SK-N-SH (cell line): Measurements from ENCODE around the gene RETSAT.

ENCODE experiments used
- ELF1 ChIP-seq: IDR thresholded peaks from 2 replicates; pipeline ENCODE4 v1.4.0; 2012
- EP300 ChIP-seq, 2 experiments: IDR thresholded peaks; 2 replicates each; pipeline versions ENCODE4 v1.4.0 to v1.6.1; 2012; ENCODE audit warnings: borderline replicate concordance in 1 of 2, low read depth in 1 of 2, low read length in 1 of 2
- FOXJ3 ChIP-seq: sonication (generic); formaldehyde crosslinking; IDR thresholded peaks from 2 replicates; pipeline ENCODE4 v1.5.1; 2020; ENCODE audit warnings: mild to moderate bottlenecking, missing genetic modification reagents
- GABPA ChIP-seq: IDR thresholded peaks from 2 replicates; pipeline ENCODE4 v1.4.0; 2012; ENCODE audit warnings: low read depth, mild to moderate bottlenecking
- RFX5 ChIP-seq: IDR thresholded peaks from 2 replicates; pipeline ENCODE4 v1.6.1; 2012; ENCODE audit warnings: mild to moderate bottlenecking, improper control_type of control experiment, low read length
- TF ChIP-seq, protein P1 (sequence below): fragments of 200-600 bp; sonication (generic); IDR thresholded peaks from 2 replicates; pipeline ENCODE4 v1.6.1; 2017; ENCODE audit warnings: antibody characterized with exemption, mild to moderate bottlenecking, moderate library complexity

DNA sequence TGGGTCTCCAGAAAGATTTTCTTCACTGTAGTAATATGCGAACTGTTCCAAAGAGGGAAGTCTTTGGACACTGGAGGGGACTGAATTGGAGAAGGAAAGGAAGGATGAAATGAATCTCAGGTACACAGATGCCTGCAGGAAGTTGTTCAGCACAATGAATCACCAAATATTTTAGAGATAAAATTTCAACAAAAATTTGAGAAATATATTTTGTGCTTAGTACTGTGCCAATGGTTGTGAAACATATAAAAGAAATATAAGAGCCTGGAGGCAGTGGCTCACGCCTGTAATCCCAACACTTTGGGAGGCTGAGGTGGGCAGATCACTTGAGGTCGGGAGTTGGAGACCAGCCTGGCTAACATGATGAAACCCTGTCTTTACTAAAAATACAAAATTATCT, 3.4 kb upstream of the RETSAT start:
- TF ChIP-seq EP300 (IDR thresholded peaks at IDR 0.05; ENCODE audit: borderline replicate concordance in 1 of 2, low read depth in 1 of 2, low read length in 1 of 2) (no peak), GABPA (no peak), ELF1 (no peak), RFX5 (no peak), FOXJ3 (CRISPR knock-in tag) (no peak)
- TF ChIP-seq, protein P1, sequence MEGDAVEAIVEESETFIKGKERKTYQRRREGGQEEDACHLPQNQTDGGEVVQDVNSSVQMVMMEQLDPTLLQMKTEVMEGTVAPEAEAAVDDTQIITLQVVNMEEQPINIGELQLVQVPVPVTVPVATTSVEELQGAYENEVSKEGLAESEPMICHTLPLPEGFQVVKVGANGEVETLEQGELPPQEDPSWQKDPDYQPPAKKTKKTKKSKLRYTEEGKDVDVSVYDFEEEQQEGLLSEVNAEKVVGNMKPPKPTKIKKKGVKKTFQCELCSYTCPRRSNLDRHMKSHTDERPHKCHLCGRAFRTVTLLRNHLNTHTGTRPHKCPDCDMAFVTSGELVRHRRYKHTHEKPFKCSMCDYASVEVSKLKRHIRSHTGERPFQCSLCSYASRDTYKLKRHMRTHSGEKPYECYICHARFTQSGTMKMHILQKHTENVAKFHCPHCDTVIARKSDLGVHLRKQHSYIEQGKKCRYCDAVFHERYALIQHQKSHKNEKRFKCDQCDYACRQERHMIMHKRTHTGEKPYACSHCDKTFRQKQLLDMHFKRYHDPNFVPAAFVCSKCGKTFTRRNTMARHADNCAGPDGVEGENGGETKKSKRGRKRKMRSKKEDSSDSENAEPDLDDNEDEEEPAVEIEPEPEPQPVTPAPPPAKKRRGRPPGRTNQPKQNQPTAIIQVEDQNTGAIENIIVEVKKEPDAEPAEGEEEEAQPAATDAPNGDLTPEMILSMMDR, result no peak
